Activated CD4-positive, alpha-beta T cell treated with anti-CD3 and anti-CD28 coated beads, Interleukin-2, amount 50 U/mL, for 1 hour (primary cell): ENCODE data around the gene DICER1.

Experiments used
- DNase-seq: peaks from one replicate; pipeline ENCODE4 v3.0.0-alpha.2; 2020

Gene DICER1

GRCh38 chr14:95117937-95118721 is 39.2 kb downstream of the DICER1 start:
- DNase-seq, result no peak

DNA sequence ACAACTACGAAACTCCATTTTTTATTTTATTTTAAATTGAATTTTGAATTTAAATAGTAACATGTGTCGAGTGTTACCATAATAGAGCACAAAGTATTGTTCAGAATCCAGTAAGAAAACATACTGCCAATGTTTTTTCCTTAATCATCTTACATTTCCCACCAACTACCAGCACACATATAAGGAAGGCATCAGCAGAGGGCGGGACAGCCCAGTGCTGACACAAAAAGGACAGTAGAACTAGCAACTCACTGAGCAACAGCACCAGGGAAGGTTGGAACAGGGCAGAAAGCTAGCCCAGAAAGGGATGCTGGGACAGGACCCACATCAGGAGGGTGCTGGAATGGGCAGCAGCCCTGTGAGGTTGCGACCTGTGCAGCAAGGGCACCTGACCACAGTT is 43.9 kb downstream of the DICER1 start:
- no peak for DNase-seq

- DNase-seq, result no peak
Measured at GRCh38 chr14:95111507-95112164, 45.7 kb downstream of the DICER1 start.

GRCh38 chr14:95110178-95110577 is 47.2 kb downstream of the DICER1 start:
- no peak for DNase-seq

DNA sequence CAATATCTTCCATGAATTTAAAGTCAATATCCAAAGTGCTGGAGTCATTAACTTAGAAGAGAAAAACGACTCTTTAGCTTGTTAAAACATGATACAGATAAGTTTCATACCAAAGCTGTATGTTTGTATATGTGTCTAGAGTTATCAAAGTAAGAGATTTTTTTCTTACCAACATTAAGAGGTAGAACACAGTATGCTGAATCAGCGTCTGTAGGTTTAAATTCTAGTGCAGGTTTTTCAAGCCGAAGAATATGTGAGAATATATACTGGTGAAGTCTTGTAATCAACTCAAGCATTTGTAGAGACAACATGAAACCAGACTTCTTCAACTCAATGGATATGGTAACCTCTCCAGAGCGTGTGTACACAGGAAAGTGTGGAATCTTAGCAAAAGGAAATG is 49.6 kb downstream of the DICER1 start:
- no peak for DNase-seq

DNA sequence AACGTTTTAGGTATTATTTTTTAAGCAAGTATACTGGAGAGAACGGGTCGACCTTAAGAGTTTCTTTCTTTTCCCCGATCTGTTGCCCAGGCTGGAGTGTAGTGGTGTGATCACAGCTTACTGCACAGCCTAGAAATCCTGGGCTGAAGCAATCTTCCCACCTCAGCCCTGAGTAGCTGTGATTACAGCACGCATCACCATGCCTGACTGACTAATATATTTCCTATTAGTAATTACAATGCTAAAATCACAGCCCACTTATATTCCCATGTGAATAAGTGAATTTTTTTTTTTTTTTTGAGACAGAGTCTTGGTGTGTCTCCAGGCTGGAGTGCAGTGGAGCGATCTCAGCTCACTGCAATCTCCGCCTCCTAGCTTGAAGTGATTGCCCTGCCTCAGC is 50.4 kb downstream of the DICER1 start:
- DNase-seq, result no peak

DNA sequence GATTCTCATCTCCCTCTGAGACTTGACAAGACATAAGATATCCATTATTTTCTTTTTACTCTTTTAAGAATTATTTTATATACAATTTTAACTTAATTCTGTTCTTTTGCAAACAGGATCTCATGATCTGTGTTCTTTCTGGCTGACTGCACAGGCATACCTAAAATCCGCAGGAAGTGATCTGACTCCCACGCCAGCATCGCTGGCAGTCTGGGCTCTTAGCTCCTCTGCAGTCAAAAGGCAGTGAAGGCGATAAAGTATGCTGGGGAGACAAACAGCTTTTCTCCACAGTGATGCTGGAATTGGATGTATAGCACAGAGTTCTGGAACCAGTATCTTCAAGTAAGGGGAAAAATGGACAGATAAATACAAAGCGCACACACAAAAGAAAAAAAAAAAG is 52.4 kb downstream of the DICER1 start:
- DNase-seq, result no peak

- DNase-seq, result no peak
Measured at GRCh38 chr14:95102680-95103044, 54.7 kb downstream of the DICER1 start.

DNA sequence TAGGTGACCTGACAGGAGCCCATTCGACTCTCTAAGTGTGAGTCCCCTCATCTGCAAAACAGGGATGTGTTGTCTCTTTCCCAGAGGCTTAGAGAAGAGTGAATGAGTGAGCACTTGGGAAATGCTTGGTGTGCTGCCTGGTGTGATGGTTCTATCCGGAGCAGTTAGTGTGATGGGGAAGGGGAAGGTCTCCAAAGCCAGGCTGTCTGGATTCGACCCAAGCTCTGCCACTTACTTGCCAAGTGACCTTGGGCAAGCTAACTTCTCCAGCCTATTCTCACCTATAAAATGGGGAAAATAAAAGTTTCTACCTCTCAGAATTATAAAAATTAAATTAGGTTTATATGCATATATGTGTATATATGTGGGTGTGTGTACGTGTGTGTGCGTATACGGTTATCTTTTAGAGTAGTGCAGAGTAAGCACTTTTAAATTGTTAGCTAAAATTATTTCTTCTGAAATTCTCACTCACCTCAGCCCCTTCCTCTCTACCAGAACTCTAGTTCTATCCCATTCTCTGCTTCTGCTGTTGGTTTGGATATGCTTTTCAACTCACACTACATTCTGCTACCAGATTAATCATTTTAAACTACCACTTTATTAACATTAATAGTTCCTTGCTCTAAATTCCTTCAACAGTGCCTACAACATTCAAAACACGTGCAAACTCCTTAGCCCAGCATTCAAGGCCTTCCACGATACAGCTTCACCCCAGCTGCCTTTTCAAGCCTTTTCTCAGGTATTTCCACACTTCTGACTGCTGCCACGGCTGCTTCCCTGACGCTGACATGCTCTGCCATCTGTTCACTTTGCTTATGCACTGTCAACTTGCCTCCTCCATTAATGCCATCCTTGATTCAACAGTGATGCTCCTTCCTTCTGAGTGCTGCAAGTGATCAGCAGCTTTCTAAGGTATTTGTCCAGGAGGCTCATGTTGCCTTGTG is 55.3 kb downstream of the DICER1 start:
- DNase-seq, result no peak

DNA sequence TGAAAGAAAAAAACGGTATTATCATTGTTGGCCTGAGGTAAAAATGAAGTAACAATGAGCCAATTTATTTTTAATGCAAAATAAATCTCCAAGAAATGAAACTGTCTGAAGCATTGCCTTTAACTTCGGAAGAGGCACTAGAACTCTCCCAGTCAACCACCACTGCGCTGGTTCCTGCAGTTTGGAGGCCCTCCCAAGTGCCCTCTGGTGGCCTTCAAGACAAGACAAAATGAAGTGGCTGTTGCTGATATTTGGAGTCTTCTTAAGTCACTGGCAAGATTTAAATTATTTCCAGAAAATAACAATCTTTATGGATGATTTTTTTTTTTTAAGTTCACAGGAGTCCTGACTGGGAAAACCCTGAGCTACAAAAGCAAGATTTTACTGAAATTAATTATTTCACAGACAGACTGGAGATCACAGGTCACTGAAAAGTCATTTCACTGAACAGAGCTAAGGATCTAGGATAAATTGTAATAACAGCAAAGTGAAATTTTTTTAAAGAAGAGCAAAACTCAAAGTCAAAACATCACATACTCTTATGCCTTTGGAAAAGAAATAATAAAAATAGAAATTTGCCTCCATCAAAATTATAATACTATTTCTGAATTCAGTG is 58.2 kb downstream of the DICER1 start:
- DNase-seq, result peak; percentile 15

- DNase-seq, result no peak
Measured at GRCh38 chr14:95097385-95097784, 59.9 kb downstream of the DICER1 start.

- DNase-seq, result no peak
Measured at GRCh38 chr14:95096476-95096875, 60.9 kb downstream of the DICER1 start.

GRCh38 chr14:95095996-95096395 is 61.3 kb downstream of the DICER1 start:
- no peak for DNase-seq

- no peak for DNase-seq
Measured at GRCh38 chr14:95092723-95093122, 64.6 kb downstream of the DICER1 start.

DNA sequence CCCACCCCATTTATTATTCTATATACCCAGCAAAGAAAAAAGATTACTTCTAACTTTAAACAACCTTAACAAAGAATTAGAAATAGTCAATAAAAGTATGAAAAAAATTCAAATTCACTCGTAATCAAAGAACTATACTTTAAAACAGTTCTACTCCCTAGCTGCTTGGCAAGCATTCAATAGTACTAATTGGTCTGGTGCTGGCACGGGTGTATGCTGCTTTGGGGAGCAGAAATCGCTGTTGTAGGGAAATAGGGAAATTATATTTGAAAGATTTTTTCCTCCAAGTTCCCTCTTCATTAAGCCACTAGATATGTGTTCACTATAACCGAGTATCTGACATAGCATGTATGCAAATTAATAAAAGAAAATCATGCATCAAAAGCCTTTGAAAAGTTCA is 65.7 kb downstream of the DICER1 start:
- no peak for DNase-seq

DNA sequence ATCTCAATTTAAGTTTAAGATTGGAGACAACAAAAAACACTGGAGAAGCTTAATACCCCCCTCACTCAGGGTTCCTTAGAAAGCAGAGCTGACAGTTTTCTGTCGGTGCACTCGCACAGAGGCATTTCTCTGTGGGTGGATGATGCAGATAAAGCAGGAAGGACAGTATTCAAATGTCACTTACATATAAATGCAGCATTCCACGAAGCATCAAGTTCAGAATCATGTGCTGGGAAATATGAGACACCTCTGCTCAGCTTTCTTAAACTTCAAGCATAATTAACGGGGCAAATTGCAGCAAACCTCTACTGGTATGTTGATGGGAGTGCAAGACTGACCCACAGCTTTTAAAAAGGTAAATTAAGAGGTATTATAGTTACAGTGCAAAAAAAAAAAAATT is 68.7 kb downstream of the DICER1 start:
- DNase-seq, result no peak

DNA sequence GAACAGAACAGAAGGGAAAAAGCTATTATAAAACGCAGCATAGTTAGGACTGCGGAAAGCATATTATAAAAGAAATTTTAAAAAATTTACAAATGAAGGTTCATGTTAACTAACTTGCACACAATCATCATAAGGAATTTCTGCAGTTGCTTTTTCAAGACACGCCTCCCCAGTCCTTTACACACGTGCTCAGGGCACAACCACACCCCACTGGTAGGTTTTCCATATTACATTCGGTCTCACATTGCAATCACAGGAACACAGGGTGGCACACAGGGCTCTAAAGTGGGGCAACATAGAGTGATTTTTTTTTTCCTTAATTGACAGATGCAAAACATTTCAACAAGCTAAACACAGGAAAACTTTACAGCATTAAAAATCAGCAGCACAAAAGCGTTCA is 69.7 kb downstream of the DICER1 start:
- DNase-seq, result no peak

DNA sequence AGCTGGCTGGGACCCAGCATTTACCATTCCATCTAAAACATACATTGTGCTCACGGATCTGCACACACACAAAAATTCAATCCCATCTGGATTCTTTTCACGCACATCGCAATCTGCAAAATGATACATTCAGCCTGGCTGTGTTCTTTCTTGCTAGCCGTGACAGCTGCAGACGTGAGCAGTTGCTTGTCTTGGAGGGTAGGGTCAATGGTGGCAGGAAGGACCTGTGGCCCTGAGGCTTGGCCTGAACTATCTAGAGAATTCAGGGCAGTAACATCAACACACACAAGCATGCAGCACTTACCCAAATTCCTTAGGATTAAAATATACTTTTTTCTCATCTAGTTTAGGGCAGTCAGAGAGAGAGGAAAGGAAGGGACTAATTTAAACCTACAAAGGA is 72.0 kb downstream of the DICER1 start:
- no peak for DNase-seq

DNA sequence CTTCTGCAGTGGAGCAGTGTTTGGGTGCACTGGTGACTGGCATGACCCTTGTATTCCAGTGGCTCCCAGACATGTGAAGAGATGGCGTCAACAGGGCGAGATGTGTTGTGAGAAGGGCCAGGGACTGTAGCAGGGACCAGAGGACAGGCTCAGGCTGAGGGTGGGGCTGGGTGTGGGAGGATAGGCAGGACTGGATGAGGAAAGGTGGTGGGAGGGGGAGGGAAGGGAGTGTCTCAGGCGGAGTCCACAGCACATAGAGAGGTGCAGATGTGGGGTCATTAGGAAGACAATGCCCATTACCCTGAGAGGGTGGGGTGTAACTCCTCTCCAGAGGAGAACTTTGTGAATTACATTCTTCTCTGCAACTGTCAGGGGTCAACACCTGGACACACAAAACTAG is 78.5 kb downstream of the DICER1 start:
- DNase-seq, result no peak

DNA sequence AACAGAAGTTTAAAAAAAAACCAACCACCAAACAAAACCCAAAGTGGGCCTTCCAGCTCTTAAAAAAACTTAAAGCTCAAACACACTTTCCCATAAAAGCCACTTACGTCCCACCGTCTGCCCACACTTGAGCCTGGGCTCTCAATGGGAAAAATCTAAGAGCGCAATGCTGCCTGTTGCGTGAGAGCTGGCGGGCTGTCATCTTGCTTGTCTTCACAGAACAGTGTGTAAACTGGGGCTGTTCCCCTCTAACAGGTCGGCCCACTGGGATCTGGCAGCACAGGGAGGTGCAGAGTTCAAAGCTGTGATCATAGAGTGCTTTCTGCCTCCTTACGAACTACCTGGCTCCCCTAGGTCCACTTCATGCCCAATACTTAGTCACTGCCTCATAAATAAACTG is 80.0 kb downstream of the DICER1 start:
- DNase-seq, result no peak

DNA sequence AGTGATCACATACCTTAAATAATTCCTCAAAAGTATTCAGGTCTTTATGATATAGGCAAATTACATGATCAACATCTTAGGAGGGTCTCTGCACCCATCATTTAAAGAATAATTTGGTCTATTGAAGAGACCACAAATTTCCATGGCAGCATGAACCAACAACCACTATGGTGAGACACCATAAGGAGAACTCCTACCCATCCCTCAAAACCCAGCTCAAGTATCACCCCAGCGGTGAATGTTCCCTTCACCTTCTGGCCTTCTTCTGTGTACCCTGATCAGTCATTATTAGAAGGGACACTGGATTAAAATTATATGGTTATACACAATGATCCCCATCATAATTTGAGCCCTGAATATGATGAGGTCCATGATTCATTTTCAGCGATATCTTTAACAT is 81.5 kb downstream of the DICER1 start:
- DNase-seq, result no peak

GRCh38 chr14:95073947-95074346 is 83.4 kb downstream of the DICER1 start:
- DNase-seq, result no peak

DNA sequence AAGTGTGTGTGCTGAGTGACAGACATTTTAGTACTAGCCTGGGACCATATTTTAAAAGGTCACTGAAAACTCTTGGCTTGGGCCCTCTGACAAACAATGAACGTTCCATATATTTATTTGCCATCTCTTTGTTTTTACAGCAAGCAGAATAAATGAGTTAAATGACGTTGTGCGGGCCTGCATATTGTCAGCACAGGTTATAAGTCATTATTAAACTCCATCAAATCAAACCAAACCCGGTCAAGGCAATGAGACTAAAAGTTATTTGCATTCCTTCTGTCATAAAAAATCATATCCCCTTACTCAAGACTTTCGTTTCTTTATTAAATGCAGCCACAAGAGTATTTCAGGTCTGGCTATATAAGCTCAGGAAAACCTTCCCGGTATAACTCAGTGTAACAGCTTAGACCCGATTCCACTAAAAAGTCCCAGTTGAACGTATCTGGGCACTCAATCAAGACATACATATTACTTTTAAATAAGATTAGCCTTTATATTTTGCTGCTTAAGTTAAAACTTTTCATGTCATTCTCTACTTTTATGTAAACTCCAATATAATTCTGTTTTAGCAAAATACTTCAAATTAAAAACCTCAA is 84.9 kb downstream of the DICER1 start:
- no peak for DNase-seq
